DMS114 treated with DMSO at 0.1 percent for 48 hours (cell line): ENCODE measurements around the gene CLASP2.
"Not testable (repeated sequence)": the region's sequence is repeated elsewhere in the genome, so short reads cannot be mapped to it uniquely, and the experiment has no call there.

Source experiments
- DNase-seq: peaks from one replicate; lab custom pipeline; 2025; ENCODE audit not compliant: unreplicated experiment; lab: John Stamatoyannopoulos, UW

CLASP2 gene

DNA sequence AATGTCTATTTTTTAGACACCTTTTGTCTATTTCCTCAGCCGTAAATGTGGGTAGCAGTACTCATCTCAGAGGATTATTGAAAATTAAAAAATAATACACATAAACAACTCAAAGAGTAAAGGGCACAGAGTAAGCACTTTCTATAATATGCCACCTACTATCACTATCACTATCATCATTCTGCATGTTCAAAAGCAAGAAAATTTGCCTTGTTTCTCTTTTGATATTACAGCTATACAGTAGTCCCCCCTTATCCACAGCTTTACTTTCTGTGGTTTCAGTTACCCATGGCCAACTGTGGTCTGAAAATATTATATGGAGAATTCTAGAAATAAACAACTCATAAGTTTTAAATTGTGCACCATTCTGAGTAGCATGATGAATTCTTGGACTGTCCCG lies 27.7 kb downstream of the CLASP2 start:
- no peak for DNase-seq

DNA sequence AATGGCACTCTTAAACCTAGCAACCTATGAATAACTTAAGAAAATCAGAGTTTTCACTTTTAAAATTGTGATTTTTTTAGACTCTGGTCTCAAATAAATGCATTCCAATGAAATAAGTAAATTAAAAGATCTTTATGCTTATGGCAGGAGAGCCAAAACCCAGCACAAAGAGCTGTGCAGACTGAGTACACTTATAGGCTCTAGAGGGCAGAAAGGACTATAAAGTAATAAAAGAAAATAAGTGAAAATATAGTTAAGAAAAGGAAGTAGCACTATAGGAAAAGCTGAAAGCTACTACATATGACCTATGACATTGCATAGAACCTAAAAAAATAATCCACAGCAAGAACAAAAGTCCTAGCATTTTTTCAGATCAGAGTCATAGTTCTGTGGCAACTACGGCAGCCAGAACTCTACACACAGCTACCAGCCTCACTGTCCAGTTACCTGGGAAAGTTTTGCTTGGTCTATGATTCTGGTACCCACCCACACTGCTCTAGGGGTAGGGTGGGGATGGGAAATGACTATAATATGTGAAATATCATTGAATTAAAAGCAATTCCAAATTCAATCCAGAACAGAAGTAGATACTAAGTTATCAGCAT lies 30.5 kb downstream of the CLASP2 start:
- DNase-seq = no peak

DNA sequence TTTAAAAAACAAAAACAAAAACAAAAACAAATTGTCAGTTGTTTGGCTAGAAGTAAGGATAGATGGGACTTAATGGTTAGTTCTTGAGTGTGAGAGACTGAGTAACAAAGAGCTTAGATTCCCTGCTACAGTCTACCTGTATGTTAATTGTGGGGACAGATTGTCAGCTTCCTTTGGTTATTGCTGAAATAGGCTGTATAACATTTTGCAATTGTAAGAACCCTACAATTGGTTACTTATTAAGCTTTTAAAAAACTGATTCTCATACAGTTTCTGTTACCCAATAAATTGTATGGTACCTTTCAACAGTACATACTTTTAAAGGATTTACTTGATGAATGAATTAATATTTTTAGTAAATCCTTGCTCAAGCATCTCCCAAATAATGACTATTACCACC lies 35.3 kb downstream of the CLASP2 start:
- DNase-seq = no peak

DNA sequence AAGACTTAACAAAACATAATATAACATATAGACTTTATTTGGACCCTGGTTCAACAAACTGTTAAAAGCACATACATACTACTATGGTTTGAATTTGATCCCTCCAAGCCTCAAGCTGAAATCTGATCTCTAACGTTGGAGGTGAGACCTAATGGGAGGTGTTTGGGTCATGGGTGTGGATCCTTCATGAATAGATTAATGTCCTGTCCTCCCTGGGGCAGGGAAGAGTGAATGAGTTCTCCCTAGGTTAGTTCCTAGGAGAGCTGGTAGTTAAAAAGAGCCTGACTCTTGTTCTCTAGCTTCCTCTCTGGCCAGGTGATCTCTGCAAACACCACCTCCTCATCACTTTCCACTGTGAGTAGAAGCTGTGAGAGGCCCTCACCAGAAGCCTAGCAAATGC lies 36.4 kb downstream of the CLASP2 start:
- DNase-seq = no peak

DNA sequence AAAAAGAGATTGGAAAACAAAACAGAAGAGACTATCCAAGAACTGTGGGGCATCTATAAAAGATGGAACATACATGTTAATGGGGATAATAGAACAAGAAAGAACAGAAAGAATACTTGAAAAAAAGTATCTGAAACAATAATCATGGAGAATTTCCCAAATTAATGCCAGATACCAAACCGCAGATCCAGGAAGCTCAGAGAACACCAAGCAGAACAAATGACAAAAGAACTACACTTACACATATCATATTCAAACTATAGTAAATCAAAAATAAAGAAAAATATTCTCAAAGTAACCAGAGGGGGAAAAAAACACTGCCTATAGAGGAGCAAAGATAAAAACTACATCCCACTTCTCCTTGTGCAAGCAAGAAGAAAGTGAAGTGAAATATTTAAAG lies 40.0 kb downstream of the CLASP2 start:
- DNase-seq = no peak

DNA sequence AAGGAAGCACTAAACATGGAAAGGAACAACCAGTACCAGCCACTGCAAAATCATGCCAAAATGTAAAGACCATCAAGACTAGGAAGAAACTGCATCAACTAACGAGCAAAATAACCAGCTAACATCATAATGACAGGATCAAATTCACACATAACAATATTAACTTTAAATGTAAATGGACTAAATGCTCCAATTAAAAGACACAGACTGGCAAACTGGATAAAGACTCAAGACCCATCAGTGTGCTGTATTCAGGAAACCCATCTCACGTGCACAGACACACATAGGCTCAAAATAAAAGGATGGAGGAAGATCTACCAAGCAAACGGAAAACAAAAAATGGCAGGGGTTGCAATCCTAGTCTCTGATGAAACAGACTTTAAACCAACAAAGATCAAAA lies 44.6 kb downstream of the CLASP2 start:
- not testable (repeated sequence) for DNase-seq

DNA sequence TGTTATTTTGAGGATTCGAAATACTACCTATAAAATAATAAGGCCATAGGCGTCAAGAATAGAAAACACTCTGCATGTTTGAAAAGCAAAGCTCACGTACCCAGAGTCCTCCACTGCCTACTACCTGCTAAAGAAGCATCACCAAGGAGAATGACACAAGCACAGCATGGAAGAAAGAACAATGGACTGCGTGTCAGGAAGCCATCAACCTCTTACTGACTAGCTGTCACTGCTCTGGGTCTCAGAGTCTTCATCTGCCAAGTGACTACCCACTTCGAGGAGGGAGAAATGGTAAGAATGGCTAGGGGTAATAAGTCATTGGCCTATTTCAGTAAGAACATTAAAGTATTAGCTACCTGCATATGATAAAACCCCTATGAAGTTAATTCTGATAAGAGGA lies 49.4 kb downstream of the CLASP2 start:
- no peak for DNase-seq

DNA sequence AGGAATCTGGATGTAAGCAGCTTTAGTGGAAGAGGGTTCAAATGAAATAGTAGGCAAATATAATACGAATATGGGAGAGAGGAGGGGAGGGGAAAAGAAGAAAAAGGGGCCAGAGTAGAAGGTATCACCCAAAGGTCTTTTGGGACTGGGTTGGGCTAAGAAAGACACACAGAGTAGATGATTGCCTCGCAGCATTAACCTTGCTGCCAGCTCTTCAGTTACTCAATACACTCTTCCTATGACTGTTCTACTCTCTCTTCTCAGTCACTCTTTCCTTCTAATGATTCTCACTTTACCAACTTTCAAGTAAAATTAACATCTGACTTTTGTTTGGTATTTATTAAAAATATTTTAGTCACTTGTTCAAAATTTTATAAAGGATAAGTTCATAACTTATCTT lies 52.8 kb downstream of the CLASP2 start:
- DNase-seq = no peak

DNA sequence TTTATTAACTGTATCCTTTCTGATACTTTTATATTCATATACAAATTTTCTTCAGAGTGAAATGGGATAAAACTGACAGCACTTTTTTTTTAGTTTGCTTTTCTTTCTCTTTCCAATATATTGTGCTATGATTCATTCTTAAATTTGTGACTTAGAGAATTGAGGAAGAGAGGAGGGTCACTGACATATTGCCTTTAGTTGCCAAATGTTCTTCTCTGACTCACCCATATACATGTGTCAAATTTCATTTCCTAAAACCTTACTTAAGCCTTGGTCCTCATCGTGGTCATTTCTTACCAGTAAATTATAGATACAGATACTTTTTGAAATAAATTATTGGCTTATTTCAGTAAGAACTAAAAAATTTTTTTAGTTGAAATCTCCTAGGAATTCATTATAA lies 53.9 kb downstream of the CLASP2 start:
- no peak for DNase-seq

DNA sequence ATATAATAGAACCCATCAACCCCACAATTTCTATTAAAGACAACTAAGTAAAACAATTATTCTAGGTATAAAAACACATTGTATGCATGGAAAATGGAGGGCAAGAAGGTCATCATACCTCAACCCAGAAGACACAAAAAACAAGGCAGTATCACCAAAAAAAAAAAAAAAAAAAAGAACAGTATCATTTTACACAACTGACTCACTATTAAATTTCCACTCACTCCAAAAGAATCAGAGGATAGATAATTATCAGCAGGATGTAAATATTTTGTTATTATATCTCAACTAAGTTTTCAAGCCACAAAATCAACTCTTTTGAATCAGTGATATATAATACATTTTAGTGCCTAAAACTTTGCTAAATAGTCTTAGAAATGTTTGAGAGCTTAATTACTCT lies 55.0 kb downstream of the CLASP2 start:
- DNase-seq = no peak

DNA sequence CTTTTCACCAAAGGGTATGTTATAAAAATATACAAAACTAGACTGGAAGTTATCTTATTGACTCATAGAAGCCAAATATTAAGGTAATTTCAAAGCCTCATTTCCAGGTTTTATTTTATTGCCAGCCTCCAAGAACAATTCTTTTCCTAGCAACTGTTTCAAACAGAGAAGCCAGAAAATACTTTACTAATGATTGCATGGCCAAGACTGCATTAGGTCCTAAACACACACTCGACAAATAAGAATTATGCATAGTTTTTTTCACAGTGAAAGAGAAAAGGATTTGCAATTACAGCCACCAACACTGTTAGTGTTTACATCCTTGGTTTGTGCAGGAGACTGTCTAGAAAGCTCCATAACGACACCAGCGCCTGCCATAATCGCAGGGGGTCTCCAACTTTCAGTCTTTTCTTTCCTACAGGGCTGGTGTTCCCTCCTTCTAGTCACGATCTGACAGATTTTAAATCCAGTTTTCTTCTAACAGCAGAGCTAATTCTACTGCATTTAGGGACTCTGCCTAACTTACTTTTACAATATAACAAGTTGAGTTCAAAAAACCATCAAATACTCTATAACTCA lies 58.1 kb downstream of the CLASP2 start:
- DNase-seq = no peak

DNA sequence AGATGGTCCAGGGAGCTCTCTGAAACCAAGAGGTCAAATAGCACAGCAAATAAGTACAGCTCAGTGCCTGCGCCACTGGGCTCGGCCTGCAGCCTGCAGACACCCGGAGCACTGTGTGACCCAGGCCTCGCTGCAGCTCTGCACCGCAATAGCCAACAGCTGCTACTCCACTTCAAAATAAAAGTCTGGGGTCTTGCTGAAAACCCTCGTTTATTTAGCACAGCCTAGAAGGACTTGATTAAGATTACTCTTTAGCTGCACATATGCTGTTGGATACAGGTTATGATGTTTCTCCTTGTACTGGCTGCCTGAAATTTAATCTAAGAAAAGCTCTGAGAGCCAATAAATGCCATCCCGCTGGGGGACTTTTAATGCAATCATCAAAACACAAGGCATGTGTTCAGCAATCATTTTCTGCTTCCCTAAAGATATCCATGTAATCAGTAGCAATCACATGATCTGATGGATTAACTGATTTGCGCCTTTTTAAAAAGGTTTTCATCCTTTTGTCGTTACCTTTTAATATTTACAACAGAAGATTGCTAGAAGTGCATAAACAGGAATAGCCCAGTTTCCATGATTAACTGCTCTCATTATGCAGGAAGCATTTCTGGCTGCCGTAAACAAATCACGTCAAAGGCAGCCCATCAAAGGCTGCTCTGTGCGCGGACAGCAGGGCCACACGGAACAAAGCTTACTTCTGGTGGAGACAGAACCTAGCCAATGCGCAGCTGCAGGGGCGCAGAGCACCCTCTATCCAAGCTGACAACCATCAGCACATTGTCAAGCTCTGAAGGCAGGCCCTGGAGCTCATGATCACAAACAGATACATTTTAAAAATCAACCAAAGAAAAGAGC lies 58.8 kb downstream of the CLASP2 start:
- peak; percentile 88 for DNase-seq

DNA sequence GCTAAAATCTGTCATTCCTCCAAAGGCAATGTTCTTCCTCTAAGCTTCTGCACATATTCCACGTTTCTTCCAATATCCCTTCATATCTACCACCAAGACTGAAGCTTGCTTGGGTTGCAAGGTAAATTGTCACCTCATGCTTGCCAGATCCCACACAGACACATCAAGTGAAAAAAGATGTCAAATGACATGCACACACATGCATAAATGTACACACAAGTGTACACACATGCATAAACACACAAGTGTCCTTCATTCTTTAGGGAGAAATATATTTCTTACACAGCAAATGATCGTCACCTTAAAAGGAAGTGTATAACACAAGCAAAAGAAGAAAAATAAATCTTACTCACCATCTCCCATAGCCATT lies 59.4 kb downstream of the CLASP2 start:
- peak; percentile 54 for DNase-seq

DNA sequence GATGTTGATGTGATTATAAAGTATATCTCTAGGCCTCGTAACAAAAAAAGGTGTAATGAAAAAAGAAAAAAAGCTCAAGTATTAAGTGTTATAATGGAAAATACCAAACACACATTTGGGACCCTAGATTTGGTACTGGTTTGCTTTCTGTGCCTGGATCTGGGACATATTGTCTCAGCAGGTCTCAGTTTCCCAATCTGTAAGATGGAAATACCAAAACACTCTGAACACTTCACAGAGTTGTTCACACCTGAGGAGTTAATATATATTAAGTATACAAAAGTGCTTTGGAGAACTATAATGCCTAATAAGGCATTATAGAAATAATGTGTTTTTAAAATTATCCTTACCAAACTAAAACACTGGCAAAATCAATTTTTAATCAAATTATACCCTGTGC lies 60.0 kb downstream of the CLASP2 start:
- DNase-seq = no peak

DNA sequence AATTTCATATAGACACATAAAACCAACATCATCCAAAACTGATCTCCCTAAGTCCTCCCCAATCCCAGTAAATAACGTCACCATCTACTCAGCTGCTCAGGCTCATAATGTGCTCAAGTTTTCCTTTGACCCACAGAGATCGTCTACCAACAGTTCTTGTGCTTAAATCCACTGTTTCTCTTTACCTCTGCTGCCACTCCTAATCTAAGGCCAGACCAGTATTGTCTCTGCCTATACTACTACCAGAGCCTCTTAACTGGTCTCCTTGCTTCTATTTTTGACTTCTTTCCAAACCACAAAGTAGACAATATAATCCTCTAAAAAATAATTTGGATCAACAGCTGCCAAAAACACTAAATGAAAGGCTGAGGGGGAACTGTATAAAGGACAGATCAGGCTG lies 65.3 kb downstream of the CLASP2 start:
- no peak for DNase-seq

DNA sequence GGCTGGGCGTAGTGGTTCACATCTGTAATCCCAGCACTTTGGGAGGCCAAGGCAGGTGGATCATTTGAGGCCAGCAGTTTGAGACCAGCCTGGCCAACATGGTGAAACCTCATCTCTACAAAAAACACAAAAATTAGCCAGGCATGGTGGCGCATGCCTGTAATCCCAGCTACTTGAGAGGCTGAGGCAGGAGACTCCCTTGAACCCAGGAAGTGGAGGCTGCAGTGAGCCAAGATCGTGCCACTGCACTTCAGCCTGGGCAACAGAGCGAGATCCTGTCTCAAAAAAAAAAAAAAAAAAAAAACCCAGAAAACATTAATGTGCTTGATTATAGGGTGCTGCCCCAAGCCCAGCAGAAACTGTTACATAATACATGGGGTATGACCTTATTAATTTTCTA lies 67.0 kb downstream of the CLASP2 start:
- DNase-seq = not testable (repeated sequence)

DNA sequence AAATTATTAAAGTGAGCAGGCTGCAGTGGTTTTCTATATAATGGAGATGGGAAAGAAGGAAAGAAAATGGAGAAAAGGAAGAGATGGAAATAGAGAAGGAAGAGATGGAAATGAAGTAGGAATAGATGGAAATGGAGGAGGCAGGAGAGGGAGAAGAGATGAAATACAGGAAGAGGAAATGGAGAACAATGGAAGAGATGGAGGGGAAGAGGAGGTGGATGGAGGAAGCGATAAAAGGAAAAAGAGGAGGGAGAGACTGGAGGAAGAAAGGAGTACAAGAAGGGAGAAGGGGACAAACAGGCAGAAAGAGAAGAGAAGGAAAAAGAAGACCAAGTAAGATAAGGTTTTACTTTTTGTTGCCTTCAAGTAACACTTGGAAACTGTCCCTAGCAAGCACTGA lies 67.6 kb downstream of the CLASP2 start:
- DNase-seq = no peak

DNA sequence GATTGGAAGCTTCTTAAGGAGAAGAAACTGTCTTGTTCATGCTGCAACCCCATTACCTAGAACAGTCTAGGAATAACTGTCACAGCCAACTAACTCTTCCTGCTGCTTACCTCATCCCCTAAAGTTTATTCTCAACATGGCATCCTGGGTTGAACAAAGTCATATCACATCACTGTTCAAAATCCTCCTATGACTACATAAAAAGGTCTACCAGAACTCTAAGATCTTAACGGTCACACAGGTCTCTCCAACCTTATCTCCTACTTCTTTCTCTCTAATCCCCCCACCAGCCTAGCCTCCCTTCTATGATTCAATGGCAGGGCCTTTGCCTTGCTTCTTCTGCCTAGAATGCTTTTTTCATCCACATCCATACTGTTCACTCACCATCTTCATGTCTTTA lies 69.3 kb downstream of the CLASP2 start:
- no peak for DNase-seq

DNA sequence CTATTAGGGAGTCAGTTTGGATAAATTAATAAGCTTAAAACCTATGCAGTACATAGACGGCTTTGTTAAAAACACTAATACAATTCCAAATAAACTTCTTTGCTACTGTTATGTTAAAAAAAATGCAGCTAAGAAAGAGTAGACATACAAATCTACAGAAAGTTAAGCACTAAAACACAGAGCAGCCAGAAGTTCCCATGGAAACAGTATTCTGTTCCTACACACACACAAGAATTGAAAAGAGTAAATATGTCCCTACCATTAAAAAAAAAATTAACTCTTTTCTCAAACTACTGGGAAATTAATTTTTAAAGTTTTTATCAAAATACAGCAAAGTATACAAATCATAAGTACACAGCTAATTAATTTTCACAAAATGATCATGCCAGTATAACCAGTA lies 71.6 kb downstream of the CLASP2 start:
- DNase-seq = no peak

DNA sequence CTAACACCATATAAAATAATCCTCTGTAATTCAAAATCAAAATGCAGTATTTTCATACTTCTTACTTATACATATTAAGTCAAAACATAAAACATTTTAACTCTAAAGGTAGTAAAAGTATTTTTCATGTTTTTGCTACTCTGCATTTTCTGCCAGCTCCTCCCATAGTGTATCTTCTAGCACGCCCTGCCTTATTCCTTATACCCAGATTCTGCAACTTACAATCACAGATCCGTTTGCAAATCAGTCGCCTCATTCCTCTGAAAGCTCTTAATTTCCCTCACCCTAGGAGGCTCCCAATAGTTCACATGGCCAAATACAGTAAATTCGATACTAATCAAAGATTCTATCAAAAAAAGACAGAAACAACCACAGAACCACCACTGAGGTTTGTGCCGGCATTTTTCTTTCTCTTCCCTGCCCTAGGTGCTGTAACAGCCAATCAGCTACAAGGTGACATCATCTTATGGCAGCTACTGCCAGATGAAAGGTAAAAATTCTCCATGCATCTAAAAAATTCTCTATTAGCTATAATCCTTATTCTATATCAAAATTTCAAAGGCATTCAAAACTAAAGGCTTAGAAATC lies 72.9 kb downstream of the CLASP2 start:
- no peak for DNase-seq

DNA sequence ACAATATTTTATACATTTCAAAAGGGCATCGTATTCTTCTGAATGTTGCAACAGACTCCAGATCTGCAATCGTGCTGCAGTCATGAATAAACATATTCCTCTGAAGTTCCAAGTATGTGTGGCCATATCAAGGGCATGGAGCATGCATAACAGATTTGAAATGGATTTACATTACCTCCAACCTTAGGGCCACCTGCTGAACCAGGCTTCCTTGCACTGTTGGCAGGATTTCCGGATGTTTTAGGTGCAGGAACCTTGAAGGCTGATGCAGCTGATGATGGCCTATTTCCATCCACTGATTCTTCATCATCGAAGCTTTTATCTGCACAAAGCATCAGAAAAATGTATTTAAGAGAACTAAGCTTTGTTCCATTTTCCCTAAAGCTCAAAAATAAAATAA lies 73.5 kb downstream of the CLASP2 start:
- no peak for DNase-seq

DNA sequence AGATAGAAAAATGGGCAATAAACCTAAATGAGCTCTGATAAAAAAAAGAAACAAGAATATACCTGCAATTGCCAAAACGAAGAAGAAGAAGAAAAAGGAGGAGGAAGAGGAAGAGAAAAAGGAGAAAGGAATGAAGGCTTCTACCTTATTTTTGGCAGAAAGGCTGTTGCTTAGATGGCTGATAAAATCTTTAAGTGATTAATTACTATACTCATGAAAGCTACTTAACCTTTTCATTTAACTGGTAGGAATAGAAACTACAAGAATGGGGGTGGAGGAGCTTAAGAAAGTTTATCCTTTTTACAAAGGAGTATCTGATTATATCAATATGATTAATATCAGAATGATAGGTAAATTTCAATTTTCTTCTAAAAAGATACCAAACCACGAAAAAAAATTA lies 75.2 kb downstream of the CLASP2 start:
- no peak for DNase-seq
